ENCODE data around the gene GAA. TPM values are rescaled to one million over a fixed set of nuclear protein-coding genes. Genes with fewer than 3 reads are reported as not detected.

Gene GAA
- total RNA-seq, 1 donor from 2014 or later, result 59.7 TPM

GRCh38 chr17:80110447-80110812 is 9.0 kb downstream of the GAA start:
- Mint-ChIP-seq H3K27ac (no peak overlapping the region), H3K4me3 (no peak overlapping the region), H3K9me3 (peaks cover 11% of the 10 kb centered on the region), H3K4me1 (peaks cover 8% of the 10 kb centered on the region), H3K27me3 (ENCODE audit: low read depth) (no peaks in the 10 kb centered on the region), H3K36me3 (peaks cover 16% of the 10 kb centered on the region)
- DNase-seq (ENCODE audit: low spot score in 2 of 2, unreplicated experiment in 2 of 2), result peak in 1 of 2 experiments; percentile 35
- TF ChIP-seq CTCF (IDR thresholded peaks at IDR 0.05; ENCODE audit: unreplicated experiment), result no peak

GRCh38 chr17:80110927-80111701 is 9.7 kb downstream of the GAA start:
- Mint-ChIP-seq H3K27ac (peak overlapping the region; percentile 54), H3K9me3 (peaks cover 14% of the 10 kb centered on the region), H3K36me3 (peaks cover 19% of the 10 kb centered on the region), H3K27me3 (ENCODE audit: low read depth) (no peaks in the 10 kb centered on the region), H3K4me3 (no peak overlapping the region), H3K4me1 (peaks cover 5% of the 10 kb centered on the region)
- no peak for TF ChIP-seq CTCF (IDR thresholded peaks at IDR 0.05; ENCODE audit: unreplicated experiment)
- DNase-seq (ENCODE audit: low spot score in 2 of 2, unreplicated experiment in 2 of 2), result peak in 1 of 2 experiments; percentile 30

GRCh38 chr17:80111702-80112470 is 10.5 kb downstream of the GAA start:
- no peaks in the 10 kb centered on the region for H3K27me3 Mint-ChIP-seq (ENCODE audit: low read depth)
- H3K27ac Mint-ChIP-seq, result peak overlapping the region; percentile 54
- DNase-seq (ENCODE audit: low spot score in 2 of 2, unreplicated experiment in 2 of 2), result peak in 1 of 2 experiments; percentile 27
- TF ChIP-seq CTCF (IDR thresholded peaks at IDR 0.05; ENCODE audit: unreplicated experiment), result no peak
- H3K9me3 Mint-ChIP-seq, result peaks cover 14% of the 10 kb centered on the region
- H3K36me3 Mint-ChIP-seq, result peaks cover 19% of the 10 kb centered on the region
- peaks cover 5% of the 10 kb centered on the region for H3K4me1 Mint-ChIP-seq
- H3K4me3 Mint-ChIP-seq, result no peak overlapping the region

- H3K4me1 Mint-ChIP-seq, result peaks cover 5% of the 10 kb centered on the region
- no peaks in the 10 kb centered on the region for H3K27me3 Mint-ChIP-seq (ENCODE audit: low read depth)
- H3K9me3 Mint-ChIP-seq, result peaks cover 14% of the 10 kb centered on the region
- TF ChIP-seq CTCF (IDR thresholded peaks at IDR 0.05; ENCODE audit: unreplicated experiment), result no peak
- no peak overlapping the region for H3K4me3 Mint-ChIP-seq
- H3K36me3 Mint-ChIP-seq, result peaks cover 19% of the 10 kb centered on the region
- H3K27ac Mint-ChIP-seq, result no peak overlapping the region
- DNase-seq (ENCODE audit: low spot score in 2 of 2, unreplicated experiment in 2 of 2), result peak in 1 of 2 experiments; percentile 37
Measured at GRCh38 chr17:80112471-80113032, 11.2 kb downstream of the GAA start.

- H3K27me3 Mint-ChIP-seq (ENCODE audit: low read depth), result no peaks in the 10 kb centered on the region
- H3K27ac Mint-ChIP-seq, result no peak overlapping the region
- TF ChIP-seq CTCF (IDR thresholded peaks at IDR 0.05; ENCODE audit: unreplicated experiment), result no peak
- peaks cover 14% of the 10 kb centered on the region for H3K9me3 Mint-ChIP-seq
- peak in 1 of 2 experiments; percentile 32 for DNase-seq (ENCODE audit: low spot score in 2 of 2, unreplicated experiment in 2 of 2)
- H3K36me3 Mint-ChIP-seq, result peaks cover 19% of the 10 kb centered on the region
- peaks cover 5% of the 10 kb centered on the region for H3K4me1 Mint-ChIP-seq
- no peak overlapping the region for H3K4me3 Mint-ChIP-seq
Measured at GRCh38 chr17:80113033-80113484, 11.7 kb downstream of the GAA start.
